Middle frontal gyrus (tissue), 1 donor: ENCODE measurements around the gene RAD51B.

ENCODE experiments used
- DNase-seq: peaks from one replicate; pipeline ENCODE4 v3.0.0-alpha.2; 2015; ENCODE audit warnings: low spot score; ENCODE audit errors: extremely low spot score

The RAD51B gene

DNA sequence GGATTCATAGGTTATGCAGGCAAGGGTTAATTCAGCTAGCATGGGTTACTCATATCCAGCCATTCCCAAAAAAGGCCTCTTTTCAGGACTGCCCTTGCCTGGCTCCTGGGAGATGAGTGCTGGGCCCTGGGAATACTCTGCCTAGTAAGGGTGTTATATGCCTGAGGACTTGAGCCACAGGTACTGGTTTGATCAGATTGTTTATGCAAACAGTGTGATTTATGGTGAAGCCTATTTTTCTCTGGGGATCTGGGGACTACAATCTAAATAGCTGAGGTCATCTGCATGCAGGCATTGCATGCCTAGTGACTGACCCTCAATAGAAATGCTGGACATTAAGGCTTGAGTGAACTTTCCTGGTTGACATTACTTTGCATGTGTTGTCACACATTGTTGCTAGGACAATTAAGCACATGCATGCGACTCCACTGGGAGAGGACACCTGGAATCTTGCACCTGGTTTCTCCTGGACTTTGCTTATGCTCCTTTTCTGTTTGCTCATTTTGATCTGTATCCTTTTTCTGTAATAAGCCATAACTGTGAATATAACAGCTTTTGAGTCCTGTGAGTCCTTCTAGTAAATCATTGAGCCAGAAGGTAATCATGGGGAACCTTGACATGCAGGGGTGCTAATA lies 73.0 kb downstream of the RAD51B start:
- DNase-seq: no peak

DNA sequence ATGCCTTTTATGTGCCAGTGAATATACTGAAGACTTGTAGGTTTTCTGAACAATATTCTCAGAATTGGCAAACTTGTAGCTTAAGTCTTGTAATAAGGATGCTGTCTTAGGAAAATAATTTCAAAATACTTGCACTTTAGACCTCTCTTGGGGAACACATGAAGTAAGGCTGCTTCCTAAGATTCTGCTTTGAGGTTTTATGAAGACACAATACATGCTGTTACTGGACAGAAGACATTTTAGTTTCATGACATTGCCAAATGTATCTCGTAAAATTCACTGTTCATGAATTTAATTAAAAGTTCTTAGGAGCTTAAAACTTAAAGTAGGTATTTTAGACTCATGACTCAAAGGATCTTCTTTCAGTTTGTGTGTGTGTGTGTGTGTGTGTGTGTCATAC lies 80.7 kb downstream of the RAD51B start:
- no peak for DNase-seq

DNA sequence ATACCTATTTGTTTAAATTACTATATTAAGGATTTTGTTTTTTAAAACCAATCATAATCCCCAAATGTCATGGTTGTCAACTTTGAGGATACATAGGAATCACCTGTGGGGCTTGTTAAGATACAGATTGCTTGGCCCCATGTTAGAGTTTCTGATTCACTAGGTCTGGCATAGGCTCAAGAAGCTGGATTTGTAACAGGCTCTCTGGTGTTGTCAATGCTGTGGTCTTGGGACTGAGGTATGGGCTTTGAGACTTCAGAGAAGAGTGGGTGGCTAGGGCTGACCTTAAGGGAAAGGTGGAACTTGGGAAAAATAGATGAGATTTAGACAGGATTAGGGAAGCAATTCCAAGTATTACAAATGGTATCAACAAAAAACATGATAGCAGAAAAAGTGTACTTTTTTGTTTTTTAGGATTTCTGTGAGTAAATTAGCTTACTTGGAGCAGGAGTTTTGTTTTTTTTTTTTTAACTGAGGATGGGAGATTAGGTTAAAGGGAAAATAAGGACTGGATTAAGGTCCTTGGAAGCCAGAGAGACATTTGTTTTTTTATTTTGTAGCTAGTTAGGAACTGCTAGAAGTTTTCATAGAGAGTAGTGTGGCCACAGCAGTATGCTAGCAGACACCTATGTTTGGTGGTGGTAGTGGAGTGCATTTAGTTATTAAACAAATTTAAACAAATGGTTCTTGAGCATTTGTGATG lies 88.6 kb downstream of the RAD51B start:
- no peak for DNase-seq

DNA sequence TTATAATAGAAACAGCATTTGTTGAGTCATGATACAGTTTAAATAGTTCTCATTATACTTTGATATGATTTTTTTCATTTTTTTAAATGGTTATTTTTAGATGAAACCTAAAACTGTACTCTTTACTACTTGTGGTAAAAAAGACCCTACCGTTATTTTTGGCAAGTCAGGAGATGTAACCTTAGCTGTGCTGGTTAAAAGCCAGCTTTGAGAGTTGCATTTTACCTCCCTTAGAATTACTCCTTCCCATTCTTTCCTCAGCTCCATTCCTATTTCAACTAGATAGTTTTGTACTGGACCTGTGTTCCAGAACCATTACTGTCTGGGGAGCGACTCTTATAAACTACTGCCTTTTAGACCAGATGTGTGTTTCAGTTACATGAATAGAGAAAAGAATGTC lies 92.0 kb downstream of the RAD51B start:
- DNase-seq: no peak

DNA sequence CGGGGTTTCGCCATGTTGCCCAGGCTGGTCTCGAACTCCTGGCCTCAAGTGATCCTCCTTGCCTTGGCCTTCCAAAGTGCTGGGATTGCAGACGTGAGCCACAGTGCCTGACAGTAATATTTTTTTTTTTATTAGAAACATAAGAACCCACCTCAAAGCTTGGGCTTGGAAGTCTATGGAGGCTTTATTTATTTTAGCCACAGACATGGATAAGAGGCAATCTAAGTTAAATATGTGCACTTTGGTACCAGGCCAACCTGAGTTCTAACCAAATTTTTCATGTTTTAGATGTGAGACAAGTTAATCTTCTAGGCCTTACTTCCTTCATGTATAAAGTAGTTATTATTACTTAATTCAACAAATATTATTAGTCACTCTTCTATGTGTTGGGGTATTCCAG lies 96.9 kb downstream of the RAD51B start:
- no peak for DNase-seq

DNA sequence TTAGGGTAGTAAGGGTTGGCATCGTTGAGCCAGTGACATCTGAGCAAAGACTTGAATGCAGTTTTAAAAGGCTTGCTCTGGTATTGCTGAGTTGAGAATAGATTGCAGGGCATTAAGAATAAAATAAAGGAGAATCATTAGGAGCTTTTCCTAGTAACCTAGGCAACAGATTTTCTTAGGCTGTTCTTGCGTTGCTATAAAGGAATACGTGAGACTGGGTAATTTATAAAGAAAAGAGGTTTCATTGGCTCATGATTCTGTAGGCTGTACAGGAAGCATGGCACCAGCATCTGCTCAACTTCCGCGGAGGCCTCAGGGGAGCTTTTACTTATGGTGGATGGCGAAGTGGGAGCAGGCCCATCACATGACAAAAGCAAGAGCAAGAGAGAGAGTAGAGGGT lies 97.4 kb downstream of the RAD51B start:
- DNase-seq: no peak

DNA sequence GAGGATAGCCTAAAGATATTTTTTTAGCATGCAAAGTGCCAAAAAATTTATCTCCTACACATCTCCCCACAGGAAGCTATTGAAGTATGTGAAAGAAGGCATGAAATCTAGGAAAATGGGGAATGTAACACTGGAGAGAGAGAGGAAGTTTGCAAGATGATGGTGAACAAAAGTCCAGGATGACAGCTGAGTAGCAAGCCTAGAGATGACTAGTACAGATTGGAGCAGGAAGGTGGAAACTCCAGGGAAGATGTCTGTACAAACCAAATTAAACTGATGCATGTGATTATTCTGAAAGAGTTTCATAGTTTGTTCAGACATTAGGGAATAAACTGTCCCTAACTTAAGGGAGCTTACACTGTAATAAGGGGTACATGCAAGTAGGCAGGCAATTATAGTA lies 99.3 kb downstream of the RAD51B start:
- no peak for DNase-seq

DNA sequence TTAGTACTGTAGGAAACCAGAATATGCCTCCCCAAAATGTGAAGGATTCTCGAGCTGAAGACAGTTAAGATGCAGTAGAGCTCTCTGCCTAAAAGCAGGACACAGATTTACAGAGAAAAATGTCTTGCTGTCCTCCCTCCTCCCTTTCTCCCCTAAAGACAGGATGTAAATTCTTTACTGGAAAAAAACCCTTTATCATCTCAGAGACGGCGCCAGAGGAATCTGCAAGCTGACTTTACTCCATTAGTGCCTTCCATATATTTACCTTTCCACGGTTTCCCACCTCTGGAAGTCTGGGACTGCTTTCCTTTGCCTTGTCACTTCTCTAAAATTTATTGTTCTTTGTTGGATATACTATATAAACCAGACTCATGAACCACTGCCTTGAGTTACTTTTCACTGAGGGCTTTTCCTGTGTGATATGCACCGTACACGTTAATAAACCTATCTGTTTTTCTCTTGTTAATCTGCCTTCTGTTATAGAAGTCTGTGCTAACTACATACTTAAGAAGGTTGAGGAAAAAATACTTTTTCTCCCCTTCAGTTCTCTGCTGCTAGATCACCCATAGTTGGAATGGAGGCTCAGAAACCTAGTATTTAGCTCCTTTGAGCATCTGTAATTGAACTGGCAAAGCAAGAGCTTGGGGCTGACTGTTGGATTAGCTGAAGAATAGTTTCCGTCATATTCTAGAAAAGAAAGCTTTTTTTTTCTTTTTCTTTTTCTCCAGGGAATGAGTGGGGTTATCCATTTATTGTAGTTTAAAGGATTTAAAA lies 99.9 kb downstream of the RAD51B start:
- DNase-seq: no peak

DNA sequence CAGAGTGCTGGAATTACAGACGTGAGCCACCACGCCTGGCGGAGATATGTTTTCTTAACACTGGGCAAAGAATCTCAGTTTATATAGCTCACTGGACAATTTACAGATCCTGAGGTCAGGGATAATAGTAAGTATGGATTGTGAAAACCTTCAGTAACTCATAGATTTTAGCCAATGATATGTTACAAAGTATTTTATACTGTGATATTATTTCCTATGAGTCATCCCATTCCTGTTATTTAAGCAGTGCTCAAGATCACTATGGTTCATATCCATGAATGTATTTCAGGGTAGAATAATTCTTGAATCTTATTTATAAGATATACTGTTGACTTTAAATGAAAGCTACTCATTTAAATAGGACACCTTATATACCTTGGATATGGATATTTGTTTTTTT lies 107.2 kb downstream of the RAD51B start:
- DNase-seq: no peak

DNA sequence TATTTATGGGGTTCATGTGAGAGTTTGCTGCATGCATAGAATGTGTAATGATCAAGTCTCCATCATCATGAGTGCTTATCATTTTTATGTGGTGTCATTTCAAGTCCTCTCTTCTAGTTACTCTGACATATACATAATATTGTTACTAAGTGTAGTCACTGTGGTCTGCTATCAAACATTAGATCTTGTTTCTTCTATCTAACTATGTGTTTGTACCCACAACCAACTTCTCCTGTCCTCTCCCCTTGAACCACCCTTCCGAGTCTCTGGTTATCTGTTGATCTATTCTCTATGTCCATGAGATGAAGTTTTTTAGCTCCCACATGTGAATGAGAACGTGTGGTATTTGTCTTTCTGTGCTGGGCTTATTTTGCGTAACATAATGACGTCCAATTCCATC lies 107.7 kb downstream of the RAD51B start:
- no peak for DNase-seq

DNA sequence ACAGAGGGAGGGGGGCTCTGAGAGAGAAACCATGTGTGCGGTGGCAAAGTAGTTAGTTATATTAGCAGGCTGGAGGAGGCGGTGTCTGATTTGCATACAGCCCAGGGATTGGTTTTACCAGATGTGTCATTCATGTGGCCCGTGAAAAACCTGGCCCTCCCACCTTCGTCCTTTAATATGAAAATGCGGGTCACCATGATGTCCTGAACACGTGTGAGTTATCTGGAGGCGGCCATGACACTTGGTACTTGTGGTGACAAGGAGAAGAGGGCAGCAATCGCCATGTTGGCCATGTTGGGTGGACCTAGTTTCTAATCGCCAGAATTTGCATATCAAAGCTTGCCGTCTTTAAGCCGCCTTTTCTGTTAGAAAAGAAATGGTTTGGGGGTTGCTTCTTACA lies 108.8 kb downstream of the RAD51B start:
- DNase-seq: no peak

DNA sequence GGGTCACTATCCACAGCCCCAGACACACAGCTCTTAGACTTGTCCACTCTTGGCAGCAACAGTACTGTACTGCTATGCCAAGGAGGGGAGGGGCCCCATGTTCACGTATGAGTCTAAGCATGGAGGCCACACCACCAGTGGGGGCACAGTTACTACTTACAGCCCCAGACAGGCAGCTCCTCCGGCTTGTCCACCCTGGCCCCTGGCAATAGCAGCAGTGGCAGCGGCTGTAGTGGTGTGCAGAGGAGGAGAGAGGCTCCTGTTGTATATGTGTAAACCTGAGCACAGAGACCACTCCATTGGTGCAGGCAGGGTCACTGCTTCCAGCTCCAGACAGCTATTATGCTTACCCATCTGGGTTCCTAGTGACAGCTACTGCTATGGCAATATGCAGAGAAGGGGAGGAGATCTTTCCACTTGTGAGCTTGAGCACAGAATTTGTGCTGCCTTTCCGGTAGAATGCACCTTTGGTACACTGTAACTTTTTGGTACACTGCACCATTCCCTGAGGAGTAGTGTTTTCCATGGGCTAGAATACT lies 113.2 kb downstream of the RAD51B start:
- no peak for DNase-seq

DNA sequence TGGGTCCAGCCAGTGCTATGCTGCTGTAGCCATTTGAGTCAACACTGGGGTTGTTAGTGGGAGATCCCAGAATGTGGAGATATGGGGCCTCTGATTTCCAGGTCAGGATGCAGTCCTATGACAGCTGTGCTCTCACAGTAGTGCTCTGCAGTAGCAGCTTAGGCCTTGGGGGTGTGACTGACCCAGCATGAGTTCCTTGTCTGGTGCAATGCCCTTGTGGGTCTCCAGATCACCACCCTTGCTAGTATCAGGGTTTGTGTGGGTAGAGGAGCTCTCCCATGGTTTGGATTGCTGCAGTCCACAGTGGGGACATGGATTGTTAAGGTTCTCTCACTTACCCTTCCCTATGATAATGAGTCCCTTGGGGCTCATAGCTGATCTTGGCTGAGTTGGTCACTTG lies 113.7 kb downstream of the RAD51B start:
- no peak for DNase-seq

DNA sequence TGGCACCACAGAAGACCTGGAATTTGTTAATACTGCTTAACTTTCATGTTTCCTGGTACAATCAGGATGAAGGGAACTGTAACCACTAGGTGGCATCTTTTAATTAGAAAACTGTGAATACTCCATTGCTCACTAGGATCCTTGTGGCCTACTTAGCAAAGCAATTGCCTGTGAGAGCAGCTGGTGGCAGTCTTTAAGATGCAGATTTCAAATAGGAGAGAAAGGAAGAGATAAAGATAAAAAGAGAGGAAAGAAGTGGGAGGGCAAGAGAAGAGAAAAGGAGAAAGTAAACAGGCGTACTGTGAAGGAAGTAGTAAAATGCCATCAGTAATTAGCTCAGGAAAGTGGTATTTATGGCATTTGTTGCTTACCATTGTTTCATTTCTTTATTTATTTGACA lies 114.5 kb downstream of the RAD51B start:
- peak; percentile 57 for DNase-seq

DNA sequence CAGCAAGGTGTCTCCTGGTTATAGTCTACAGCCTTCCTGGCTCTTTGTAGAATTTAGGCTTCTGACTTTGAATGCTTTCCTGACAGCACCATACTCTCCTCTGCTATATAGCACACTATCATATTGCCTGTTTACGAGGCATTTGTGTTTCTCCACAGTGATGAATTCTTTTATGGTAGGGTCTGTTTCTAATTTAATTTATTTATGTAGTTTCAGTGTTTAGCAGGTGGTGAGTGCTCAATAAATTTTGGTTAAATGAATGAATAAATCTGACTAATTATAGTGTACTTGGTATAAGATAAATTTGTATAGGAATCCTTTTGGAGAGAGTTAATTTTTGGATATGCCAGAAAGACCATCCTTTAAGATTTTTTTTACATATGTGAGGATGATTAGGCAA lies 115.3 kb downstream of the RAD51B start:
- DNase-seq: no peak

DNA sequence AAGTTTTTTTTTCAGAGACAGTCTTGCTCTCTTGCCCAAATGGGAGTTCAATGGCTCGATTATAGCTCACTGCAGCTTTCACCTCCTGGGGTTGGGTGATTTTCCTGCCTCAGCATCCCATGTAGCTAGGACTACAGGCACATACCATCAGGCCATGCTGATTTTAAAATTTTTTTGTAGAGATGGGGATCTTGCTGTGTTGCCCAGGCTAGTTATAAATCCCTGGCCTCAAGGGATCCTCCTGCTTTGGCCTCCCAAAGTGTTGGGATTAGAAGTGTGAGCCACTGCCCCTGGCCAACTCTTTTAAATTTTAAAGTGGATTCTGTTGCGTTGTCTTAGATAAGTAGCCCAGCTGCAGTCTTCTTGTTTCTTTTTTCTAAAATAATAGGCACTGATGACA lies 115.8 kb downstream of the RAD51B start:
- no peak for DNase-seq

DNA sequence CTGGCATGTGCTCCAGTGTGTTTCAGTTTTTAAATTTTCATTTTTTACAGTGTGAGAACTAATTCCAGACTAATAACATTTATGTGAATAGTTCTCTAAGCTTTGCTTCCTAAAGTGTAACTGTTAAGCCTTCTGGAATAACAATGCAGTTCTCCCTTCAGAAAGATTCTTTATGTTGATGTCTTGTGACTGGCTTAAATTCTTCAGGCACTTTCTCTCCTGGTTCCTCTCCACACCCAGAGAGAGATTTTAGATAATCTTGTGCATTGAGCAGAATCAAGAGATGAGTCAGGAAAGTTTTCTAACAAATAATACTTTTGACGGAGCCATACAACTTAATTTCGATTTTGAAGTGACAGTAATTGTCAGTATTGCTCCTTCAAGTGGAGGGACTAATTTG lies 118.5 kb downstream of the RAD51B start:
- no peak for DNase-seq

DNA sequence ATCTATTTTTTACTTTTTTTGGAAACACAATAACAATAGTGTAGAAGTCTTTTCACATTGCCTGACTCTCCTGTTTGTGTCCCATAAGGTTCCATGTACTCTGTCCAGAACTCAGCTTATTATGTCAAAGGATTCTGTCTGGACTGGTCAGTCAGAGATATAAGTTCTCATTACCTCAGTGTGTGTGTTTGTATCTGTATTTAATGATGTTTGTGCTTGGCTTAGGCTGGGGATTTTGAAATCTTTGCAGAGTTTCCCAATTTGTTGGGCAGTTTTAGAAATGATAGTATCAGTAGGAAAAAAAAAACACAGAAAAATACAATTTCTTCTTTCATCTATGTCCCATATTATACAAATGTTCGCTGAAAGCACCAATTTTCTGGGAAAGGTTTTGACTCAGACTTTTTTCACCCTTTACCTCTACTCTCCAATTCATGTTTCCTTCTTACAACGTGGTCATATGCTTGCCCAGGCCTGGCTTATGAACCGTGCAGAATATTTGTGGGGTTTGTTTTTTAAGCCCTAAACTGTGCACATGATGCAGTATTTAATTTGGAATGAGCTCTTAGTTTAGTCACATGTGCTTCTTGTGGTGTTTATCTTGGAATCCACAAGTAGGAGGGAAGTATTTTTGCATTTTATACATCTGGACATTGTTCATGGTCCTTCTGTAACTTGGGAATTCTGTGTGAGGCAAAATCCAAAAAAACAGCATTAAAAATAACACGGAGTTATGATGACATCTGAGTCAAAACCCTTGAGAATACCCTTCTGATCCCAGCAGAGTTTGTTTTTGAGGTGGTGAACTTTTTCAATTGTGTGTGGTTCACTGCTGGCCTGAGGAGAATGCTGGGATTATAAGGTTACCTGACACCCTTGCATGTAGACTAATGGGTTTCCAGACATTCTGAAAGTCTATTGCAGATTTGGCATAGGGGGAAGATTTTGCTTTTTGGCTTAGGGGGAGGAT lies 121.2 kb downstream of the RAD51B start:
- no peak for DNase-seq

DNA sequence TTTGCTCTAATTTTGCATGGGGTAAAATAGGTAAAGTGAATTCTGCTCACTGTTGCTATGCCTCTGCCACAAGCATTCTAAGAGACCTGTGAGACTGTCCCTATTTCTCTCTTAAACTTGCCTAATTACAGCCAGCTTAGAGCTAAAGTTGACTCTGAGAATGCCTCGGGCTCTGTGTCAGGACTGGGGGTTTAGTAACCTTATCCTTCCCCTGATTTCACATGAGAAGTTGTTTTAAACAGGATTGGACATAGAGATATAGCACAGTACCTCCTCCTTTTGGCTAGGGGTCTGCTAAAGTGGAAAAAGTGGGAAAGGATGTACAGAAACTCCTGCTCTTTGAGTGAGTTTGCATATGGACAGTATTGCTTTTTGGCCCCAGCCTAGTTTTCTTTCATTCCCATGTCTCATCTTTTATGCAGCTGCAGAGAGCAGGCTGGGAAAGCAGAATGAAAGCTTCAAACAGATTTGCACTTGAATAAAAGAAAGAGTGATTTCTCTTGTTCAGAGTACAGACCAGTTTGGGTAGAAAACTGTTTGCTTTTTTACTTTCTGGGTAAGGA lies 122.0 kb downstream of the RAD51B start:
- DNase-seq: peak; percentile 20

DNA sequence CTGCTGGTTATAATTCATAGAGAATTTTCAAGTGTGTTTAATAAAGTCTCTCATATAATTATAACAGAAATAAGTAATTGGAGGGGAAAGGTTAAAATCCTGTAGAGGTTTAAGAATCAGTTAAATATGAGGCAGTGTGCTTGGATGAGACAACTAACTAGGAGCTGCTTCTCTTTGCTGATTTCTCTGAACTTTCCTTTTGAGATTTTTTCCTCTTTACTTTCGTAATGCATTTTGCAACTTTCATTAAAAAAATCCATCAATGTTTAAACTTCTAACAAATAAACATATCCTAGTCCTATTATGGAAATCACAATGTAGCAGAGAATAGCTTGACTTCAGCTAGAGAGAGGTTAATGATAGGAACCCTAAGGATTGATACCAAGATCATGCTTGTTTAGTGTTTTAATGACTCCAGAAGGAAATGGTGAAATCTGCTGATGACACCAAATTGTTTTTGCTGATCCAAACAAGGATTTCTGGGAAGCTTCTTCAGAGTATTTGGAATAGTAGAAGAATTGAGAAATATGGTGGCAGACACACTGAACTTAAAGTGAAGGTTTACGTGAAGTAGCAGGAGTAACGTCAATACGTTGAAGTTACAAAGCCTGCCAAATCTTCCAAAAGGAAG lies 122.6 kb downstream of the RAD51B start:
- no peak for DNase-seq
